ENCODE results near the gene AFTPH. TPM values are rescaled to one million over a fixed set of nuclear protein-coding genes. Genes with fewer than 3 reads are reported as not detected.

Gene AFTPH
- total RNA-seq, 2 experiments from 2014 or later, result 26.3 to 27.2 TPM

DNA sequence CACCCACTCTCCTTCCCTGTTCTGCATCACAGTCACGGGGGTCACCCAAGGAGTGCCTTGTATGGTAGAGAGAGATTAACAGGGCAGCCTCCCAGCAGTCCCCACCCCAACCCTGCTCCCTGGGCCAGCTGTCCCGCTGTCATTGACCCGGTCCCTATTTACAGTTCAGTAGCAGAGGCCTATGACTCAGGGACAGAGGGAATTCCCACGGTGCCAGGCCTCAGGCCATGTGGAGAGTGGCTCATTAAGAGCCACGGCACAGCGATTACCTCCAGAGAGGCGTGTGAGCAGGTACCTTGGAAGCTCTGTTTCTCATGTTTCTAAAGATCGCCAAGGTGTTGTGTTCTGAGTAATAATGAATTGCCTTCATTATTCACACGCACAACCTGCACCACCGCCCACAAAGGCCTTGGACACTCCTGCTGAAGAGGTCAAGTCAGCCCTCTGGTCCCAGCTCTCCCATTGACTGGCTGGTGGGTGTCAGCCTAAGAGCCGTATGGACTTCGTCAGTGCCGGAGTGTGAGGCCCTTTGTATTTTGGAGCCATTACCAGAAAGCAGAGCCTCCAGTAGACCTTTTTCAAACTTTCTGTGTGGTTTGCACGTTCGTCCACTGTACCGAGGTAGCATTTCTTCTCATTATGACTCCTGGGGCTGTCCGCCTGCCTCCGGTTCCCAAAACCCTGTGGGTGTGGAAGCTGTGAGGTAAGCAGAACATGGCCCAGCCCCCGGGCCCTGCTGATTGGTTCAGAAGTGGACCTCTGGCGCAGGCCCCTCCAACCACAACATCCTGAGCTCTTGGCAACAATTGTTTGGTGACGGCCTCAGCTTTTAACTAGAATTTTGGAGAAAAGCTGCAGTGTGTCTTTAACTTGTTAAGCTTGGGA is 82.6 kb downstream of the AFTPH start:
- H3K9me3 Mint-ChIP-seq (ENCODE audit: insufficient read depth), result peaks cover 4% of the 10 kb centered on the region
- ATAC-seq, result peak; percentile 93
- H3K27me3 Mint-ChIP-seq (ENCODE audit: low read depth), result peaks cover 8% of the 10 kb centered on the region
- peak overlapping the region; percentile 65 for H3K27ac Mint-ChIP-seq
- CTCF ChIA-PET, result interaction anchor here (0.6 to 5.5 kb wide), 30 partner anchors 11 to 323 kb away, joined by 3 to 43 read pairs (median 4); partner anchors contain the start of genes AFTPH and SERTAD2
- peak; percentile 94 for DNase-seq
- peaks cover 25% of the 10 kb centered on the region for H3K4me1 Mint-ChIP-seq (ENCODE audit: low read depth)
- POLR2A ChIA-PET, result interaction anchor here (0.6 to 3.0 kb wide), 9 partner anchors 12 to 301 kb away, joined by 3 to 19 read pairs (median 4); partner anchors contain the start of gene SERTAD2
- peaks cover 7% of the 10 kb centered on the region for H3K36me3 Mint-ChIP-seq (ENCODE audit: low read depth)
- peak overlapping the region; percentile 34 for H3K4me3 Mint-ChIP-seq

DNA sequence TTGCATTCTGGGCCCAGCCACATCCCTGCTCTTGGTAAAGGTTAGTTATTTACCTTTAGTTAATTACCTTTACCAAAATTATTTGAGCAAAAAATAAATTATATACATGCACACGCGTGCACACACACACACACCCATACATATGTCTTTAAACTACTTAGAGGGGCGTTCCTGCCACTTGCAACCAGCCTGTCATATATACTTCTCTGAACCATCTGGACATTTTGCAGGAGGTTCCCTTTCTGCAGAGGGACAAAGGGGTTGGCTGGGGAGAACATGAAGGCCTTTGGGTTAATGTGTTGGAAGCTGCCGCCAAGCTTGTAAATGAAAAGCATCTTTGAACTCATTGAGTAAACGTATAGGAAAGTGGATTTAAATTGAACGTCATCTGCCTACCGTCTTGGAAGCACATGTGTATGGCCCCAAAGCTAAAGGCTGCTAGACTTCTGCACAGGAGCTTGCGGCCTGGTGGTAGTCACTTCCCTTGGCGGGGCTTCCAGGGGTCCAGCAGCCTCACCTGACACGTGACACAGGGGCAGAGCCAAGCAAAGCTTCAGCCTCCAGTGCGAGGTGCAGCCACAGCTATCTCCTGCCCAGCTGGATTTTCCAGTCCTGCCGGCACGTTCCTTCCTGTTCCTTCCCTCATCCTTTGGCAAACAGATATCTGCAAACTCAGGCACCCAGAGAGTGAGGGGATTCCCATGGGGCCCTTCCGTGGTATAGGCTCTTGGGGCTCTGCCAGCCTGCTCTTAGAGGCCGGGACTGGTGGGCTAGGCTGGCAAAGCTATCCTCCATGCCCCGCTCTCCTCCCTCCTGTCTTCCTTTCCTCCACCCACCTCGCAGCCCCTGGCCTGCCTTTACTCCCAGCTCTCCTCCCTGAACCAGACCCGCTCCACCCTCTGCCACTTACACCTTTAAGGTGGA is 83.5 kb downstream of the AFTPH start:
- H3K27me3 Mint-ChIP-seq (ENCODE audit: low read depth), result peaks cover 12% of the 10 kb centered on the region
- peak overlapping the region; percentile 65 for H3K27ac Mint-ChIP-seq
- H3K4me3 Mint-ChIP-seq, result peak overlapping the region; percentile 56
- H3K9me3 Mint-ChIP-seq (ENCODE audit: insufficient read depth), result peaks cover 4% of the 10 kb centered on the region
- POLR2A ChIA-PET, result interaction anchor here (0.6 to 3.0 kb wide), 10 partner anchors 11 to 301 kb away, joined by 3 to 19 read pairs (median 4); partner anchors contain the start of gene SERTAD2
- H3K36me3 Mint-ChIP-seq (ENCODE audit: low read depth), result peaks cover 7% of the 10 kb centered on the region
- ATAC-seq, result no peak
- DNase-seq, result no peak
- H3K4me1 Mint-ChIP-seq (ENCODE audit: low read depth), result peaks cover 25% of the 10 kb centered on the region
- CTCF ChIA-PET, result interaction anchor here (0.6 to 5.5 kb wide), 30 partner anchors 10 to 323 kb away, joined by 3 to 43 read pairs (median 4); partner anchors contain the start of genes AFTPH and SERTAD2

DNA sequence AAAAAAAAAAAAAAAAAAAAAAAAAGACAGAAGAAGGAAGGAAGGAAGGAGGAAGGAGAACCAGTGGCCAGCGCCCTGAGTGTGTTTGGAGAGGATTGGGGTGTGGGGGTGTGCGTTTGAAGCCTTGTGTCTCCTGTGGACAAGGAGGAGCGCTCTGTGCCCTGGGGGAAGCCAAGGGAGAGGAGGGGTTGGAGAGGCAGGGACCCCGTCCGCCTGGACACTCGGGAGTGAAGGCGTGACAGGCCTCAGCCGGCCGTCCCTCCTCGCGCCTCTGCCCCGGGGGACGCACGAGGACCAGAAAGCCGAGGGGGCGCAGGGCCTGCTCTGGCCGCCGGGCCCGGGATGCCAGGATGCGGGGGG is 84.7 kb downstream of the AFTPH start:
- POLR2A ChIA-PET, result interaction anchor here (1.2 to 3.0 kb wide), 4 partner anchors 8 to 41 kb away, joined by 4 to 15 read pairs (median 4); no protein-coding TSS in a partner anchor
- ATAC-seq, result peak; percentile 11
- CTCF ChIA-PET, result interaction anchor here (0.8 to 5.5 kb wide), 15 partner anchors 9 to 305 kb away, joined by 3 to 43 read pairs (median 5); no protein-coding TSS in a partner anchor
- H3K27ac Mint-ChIP-seq, result peak overlapping the region; percentile 62
- H3K36me3 Mint-ChIP-seq (ENCODE audit: low read depth), result peaks cover 7% of the 10 kb centered on the region
- no peak for DNase-seq
- peaks cover 4% of the 10 kb centered on the region for H3K9me3 Mint-ChIP-seq (ENCODE audit: insufficient read depth)
- peaks cover 25% of the 10 kb centered on the region for H3K4me1 Mint-ChIP-seq (ENCODE audit: low read depth)
- peaks cover 19% of the 10 kb centered on the region for H3K27me3 Mint-ChIP-seq (ENCODE audit: low read depth)
- peak overlapping the region; percentile 59 for H3K4me3 Mint-ChIP-seq

DNA sequence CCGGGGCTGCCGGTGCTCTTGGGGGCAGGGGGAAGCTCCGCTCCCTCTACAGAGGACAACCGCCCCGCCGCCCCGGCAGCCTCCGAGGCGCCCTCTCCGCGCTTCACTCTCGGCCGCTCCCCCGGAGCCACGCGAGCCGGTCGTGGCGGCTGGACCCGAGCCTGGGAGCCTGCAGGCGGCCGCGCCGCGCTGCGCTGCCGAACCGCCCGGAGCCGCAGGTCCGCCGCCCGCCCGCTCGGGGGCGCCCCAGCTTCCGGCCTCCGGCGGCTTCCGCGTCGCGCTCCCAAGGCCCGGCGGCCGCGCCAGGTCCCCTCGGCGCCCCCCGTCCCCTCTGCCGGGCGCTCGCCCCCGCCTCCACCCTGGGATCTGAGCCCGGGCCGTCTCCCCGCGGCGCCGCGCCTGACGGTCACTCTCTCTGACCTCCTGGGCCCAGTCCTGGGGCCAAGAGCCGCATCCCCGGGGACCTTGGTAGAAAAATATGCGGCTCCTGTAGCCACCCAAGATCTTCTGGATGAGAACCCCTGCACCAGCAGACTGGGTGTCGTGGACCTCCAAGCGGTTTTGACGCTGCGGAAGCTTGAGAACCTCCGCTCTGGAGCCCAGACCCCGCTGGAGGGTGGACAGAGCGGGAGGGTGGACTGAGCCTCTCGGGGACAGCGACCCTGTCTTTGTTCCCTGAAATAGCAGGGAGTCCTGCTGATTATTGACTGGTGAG is 85.3 kb downstream of the AFTPH start:
- peaks cover 19% of the 10 kb centered on the region for H3K27me3 Mint-ChIP-seq (ENCODE audit: low read depth)
- H3K36me3 Mint-ChIP-seq (ENCODE audit: low read depth), result peaks cover 2% of the 10 kb centered on the region
- POLR2A ChIA-PET, result interaction anchor here (1.0 to 3.0 kb wide), 5 partner anchors 9 to 40 kb away, joined by 3 to 15 read pairs (median 4); no protein-coding TSS in a partner anchor
- ATAC-seq (peak; percentile 77), DNase-seq (peak; percentile 71)
- CTCF ChIA-PET, result interaction anchor here (0.8 to 5.5 kb wide), 14 partner anchors 9 to 278 kb away, joined by 3 to 43 read pairs (median 4); no protein-coding TSS in a partner anchor
- peaks cover 25% of the 10 kb centered on the region for H3K4me1 Mint-ChIP-seq (ENCODE audit: low read depth)
- H3K27ac Mint-ChIP-seq, result peak overlapping the region; percentile 67
- peaks cover 4% of the 10 kb centered on the region for H3K9me3 Mint-ChIP-seq (ENCODE audit: insufficient read depth)
- peak overlapping the region; percentile 61 for H3K4me3 Mint-ChIP-seq

DNA sequence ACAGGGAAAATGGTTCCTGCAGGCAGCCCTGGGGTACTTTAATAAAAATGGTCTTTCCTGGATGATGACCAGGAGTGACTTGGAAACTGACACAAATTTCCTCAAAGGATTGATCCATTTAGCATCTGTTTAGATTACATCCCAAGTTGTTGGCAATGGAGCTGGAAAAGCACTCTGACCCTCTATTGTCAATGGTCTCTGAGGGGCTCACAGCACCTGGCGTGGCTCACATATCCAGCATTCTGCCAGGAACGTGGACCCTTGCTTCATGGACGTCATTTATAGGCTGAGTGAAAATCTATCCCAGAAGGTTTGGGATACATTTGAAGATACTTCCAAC is 85.8 kb downstream of the AFTPH start:
- peak overlapping the region; percentile 34 for H3K27ac Mint-ChIP-seq
- H3K9me3 Mint-ChIP-seq (ENCODE audit: insufficient read depth), result no peaks in the 10 kb centered on the region
- no peaks in the 10 kb centered on the region for H3K36me3 Mint-ChIP-seq (ENCODE audit: low read depth)
- peaks cover 25% of the 10 kb centered on the region for H3K4me1 Mint-ChIP-seq (ENCODE audit: low read depth)
- DNase-seq (no peak), ATAC-seq (no peak)
- H3K4me3 Mint-ChIP-seq, result peak overlapping the region; percentile 61
- ChIA-PET POLR2A (interaction anchor here (1.0 to 3.0 kb wide), 5 partner anchors 8 to 39 kb away, joined by 3 to 15 read pairs (median 4); no protein-coding TSS in a partner anchor), CTCF (interaction anchor here (1.0 to 5.1 kb wide), 8 partner anchors 8 to 238 kb away, joined by 3 to 43 read pairs (median 4); no protein-coding TSS in a partner anchor)
- peaks cover 19% of the 10 kb centered on the region for H3K27me3 Mint-ChIP-seq (ENCODE audit: low read depth)

DNA sequence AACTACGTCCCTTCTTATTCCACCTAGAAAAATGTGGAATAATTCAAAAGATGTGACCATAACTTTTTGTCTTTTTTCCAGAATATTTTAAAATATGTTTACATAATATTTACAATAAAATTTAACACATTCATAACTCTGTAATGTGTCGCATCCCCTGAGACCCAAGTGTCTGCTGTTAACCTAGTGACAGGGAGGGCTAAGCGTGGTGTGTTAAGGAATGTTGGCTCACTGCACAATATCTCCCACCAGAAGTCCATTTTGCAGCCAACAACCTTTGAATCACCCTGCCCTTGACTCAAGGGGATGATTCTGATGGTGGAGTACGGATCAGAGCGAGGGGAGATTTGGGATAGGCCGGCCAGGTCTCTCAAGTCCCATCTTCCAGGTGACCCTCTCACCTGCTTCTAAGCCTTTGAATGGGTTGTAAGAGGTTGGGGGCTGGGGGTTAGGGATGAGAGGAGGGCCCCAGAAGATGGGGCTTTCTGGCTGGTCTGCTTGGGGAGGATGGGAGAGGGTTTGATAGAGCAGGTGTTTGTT is 86.3 kb downstream of the AFTPH start:
- POLR2A ChIA-PET, result interaction anchor here (1.3 to 1.7 kb wide), 3 partner anchors 14 to 43 kb away, joined by 4 to 5 read pairs (median 4); partner anchors contain the start of gene SERTAD2

DNA sequence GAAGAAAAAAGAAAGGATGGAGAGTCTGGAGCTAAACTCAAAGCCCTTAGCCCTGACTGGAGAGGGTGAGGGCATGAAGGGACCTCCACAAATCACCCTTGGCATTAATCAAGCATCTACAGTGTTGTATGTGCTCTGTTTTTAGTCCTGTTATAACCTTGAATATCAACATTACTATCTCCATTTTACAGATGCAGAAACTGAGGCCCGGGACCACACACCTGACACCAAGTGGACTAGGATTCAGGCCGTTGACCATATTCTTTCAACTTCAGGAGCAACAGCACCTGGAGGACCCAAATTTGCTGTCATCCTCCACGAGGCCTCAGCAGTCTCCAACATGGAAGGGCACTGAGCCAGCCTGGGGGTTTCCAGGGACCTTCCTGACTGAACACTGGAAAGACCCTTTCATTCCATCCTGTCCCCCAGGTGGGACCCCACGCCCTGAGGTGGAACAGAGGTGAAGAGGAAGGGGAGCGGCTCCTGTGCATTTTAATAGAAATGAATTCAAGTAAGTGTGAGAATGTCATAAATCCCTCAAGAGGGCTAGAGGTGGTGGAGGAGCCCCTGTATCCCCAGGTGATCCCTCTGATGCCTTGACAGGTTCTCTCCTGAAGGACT is 88.6 kb downstream of the AFTPH start:
- no peak for ATAC-seq
- POLR2A ChIA-PET, result no interaction called here
- Mint-ChIP-seq H3K4me3 (no peak overlapping the region), H3K9me3 (ENCODE audit: insufficient read depth) (no peaks in the 10 kb centered on the region), H3K4me1 (ENCODE audit: low read depth) (peaks cover 10% of the 10 kb centered on the region), H3K27ac (no peak overlapping the region), H3K27me3 (ENCODE audit: low read depth) (peaks cover 19% of the 10 kb centered on the region), H3K36me3 (ENCODE audit: low read depth) (no peaks in the 10 kb centered on the region)
- no peak for DNase-seq
- CTCF ChIA-PET, result no interaction called here

More for the DNA sequence above, 86.3 kb downstream of the AFTPH start:
- Mint-ChIP-seq H3K27me3 (ENCODE audit: low read depth) (peaks cover 19% of the 10 kb centered on the region), H3K4me3 (no peak overlapping the region), H3K4me1 (ENCODE audit: low read depth) (peaks cover 25% of the 10 kb centered on the region), H3K36me3 (ENCODE audit: low read depth) (no peaks in the 10 kb centered on the region), H3K9me3 (ENCODE audit: insufficient read depth) (no peaks in the 10 kb centered on the region), H3K27ac (no peak overlapping the region)
- DNase-seq, result no peak
- no peak for ATAC-seq
- CTCF ChIA-PET, result interaction anchor here (0.9 to 5.1 kb wide), 7 partner anchors 8 to 284 kb away, joined by 3 to 43 read pairs (median 5); no protein-coding TSS in a partner anchor

DNA sequence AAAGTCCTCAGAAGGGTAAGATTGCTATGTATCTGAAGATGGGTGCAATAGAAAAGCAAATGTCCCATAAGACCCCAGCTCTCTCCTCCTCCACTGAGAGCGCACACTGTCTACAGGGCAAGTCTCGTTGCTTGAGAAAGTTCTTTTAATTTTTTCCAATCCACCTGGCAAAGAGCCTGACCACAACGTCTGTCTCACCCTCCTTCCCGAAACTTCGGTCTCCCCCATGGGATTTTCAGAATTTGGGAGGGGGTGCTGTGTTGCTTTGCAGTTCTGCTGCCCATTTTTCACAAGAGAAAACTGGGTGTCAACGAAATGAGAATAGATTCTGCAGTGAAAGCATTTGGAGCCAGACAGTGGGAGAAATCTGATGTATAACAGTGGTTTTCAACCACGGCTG is 89.1 kb downstream of the AFTPH start:
- H3K9me3 Mint-ChIP-seq (ENCODE audit: insufficient read depth), result no peaks in the 10 kb centered on the region
- no peaks in the 10 kb centered on the region for H3K36me3 Mint-ChIP-seq (ENCODE audit: low read depth)
- DNase-seq, result no peak
- ChIA-PET CTCF (interaction anchor here (1.3 kb wide), 1 partner anchor 26 kb away, joined by 4 read pairs; no protein-coding TSS in a partner anchor), POLR2A (no interaction called here)
- peaks cover 19% of the 10 kb centered on the region for H3K27me3 Mint-ChIP-seq (ENCODE audit: low read depth)
- H3K27ac Mint-ChIP-seq, result no peak overlapping the region
- H3K4me3 Mint-ChIP-seq, result no peak overlapping the region
- peaks cover 4% of the 10 kb centered on the region for H3K4me1 Mint-ChIP-seq (ENCODE audit: low read depth)
- no peak for ATAC-seq

DNA sequence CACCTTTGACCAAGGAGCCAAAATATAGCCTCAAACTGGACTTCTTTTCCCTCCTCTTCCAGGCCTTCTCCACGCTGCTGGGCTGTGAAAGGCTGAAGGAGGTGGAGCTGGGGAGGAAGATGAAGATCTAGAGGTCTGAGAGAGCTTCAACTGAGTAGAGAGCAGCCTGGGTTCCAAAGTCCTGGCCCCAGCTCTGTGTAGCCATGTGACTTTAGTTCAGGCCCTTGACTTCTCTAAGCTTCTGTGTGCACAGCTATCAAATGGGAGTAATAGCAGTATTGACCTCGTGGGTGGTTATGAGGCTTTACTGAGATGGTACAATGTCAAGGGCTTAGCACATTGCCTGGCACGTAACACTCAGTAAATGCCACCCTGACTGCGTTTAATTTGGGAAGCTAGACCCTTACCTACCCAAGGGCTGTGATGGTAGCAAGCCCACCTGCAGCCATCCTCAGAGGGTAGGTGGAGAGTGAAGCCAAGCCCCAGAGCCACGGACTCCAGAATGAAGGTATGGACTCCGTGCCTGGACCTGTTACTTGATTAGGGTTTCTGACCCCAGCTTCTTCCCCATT is 91.2 kb downstream of the AFTPH start:
- ChIA-PET POLR2A (interaction anchor here (0.6 kb wide), 1 partner anchor 342 kb away, joined by 4 read pairs; no protein-coding TSS in a partner anchor), CTCF (interaction anchor here (1.8 to 6.3 kb wide), 3 partner anchors 7 to 28 kb away, joined by 4 to 43 read pairs (median 6); no protein-coding TSS in a partner anchor)
- H3K36me3 Mint-ChIP-seq (ENCODE audit: low read depth), result no peaks in the 10 kb centered on the region
- no peak overlapping the region for H3K4me3 Mint-ChIP-seq
- no peak overlapping the region for H3K27ac Mint-ChIP-seq
- peaks cover 24% of the 10 kb centered on the region for H3K27me3 Mint-ChIP-seq (ENCODE audit: low read depth)
- DNase-seq, result no peak
- H3K4me1 Mint-ChIP-seq (ENCODE audit: low read depth), result no peaks in the 10 kb centered on the region
- ATAC-seq, result no peak
- H3K9me3 Mint-ChIP-seq (ENCODE audit: insufficient read depth), result no peaks in the 10 kb centered on the region

Data from activated CD8-positive, alpha-beta T cell treated with anti-CD3 and anti-CD28 coated beads, Interleukin-2, amount 10 ng/mL, durations not matched to agents 7 days and 5 days (primary cell).